ENCODE data around the gene FETUB.

Gene FETUB

DNA sequence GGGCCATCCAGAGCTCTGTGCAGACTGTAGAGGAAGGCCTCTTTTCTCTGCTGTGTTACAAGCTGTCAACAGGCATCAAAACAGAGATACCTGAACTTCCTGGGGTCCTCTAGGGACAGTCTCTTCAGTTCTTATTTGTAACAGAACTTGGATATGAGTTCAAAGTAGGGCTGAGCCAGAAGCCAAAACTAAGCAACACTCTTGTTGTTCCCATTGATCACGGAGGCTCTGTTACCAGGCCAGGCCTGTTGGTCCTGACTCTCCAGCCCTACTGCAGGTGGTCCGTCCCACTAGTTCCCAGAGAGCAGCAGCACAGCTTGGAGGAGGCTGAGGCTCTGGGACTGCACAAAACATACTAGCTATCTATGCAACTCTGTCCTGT lies 40.4 kb upstream of the FETUB start:
- no peak for DNase-seq (ENCODE audit: low read depth, low spot score)
- H3K36me3 ChIP-seq (ENCODE audit: control insufficient read depth, insufficient read depth, low read length): no peaks in the 10 kb centered on the region
- WGBS (ENCODE audit: insufficient coverage, insufficient read length): no CpG with 5 or more reads among the region's 2 CpGs
- H3K4me3 ChIP-seq (ENCODE audit: low read length): no peak overlapping the region
- H3K27ac ChIP-seq (ENCODE audit: low read length): no peak overlapping the region
- H3K4me1 ChIP-seq (ENCODE audit: control insufficient read depth, insufficient read depth, low read length): peaks cover 1% of the 10 kb centered on the region; the same call in 1 of the 2 replicates
- H3K27me3 ChIP-seq (ENCODE audit: control insufficient read depth, insufficient read depth, low read length): no peaks in the 10 kb centered on the region
- H3K9me3 ChIP-seq (ENCODE audit: control insufficient read depth, insufficient read depth, low read length): no peaks in the 10 kb centered on the region

DNA sequence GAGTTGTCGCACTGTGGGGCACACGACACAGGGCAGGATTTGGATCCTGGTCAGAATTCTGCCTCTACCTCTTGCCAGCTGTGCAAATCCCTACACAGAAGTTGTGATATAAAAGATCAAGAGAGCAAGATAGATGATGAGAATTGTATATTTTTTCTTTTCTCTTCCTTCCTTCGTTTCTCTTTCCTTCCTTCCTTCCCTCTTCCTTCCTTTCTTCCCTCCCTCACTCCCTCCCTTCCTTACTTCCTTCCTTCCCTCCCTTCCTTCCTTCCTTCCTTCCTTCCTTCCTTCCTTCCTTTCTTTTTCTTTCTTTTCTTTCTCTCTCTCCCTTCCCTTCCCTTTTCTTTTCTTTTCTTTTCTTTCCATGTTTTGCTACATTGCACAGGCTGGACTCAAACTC lies 39.3 kb upstream of the FETUB start:
- Histone ChIP-seq H3K4me1 (ENCODE audit: control insufficient read depth, insufficient read depth, low read length) (peaks cover 1% of the 10 kb centered on the region; the same call in 1 of the 2 replicates), H3K9me3 (ENCODE audit: control insufficient read depth, insufficient read depth, low read length) (no peaks in the 10 kb centered on the region), H3K36me3 (ENCODE audit: control insufficient read depth, insufficient read depth, low read length) (no peaks in the 10 kb centered on the region), H3K27ac (ENCODE audit: low read length) (no peak overlapping the region), H3K4me3 (ENCODE audit: low read length) (no peak overlapping the region), H3K27me3 (ENCODE audit: control insufficient read depth, insufficient read depth, low read length) (no peaks in the 10 kb centered on the region)
- no peak for DNase-seq (ENCODE audit: low read depth, low spot score)
- no CpG with 5 or more reads among the region's 3 CpGs for WGBS (ENCODE audit: insufficient coverage, insufficient read length)

DNA sequence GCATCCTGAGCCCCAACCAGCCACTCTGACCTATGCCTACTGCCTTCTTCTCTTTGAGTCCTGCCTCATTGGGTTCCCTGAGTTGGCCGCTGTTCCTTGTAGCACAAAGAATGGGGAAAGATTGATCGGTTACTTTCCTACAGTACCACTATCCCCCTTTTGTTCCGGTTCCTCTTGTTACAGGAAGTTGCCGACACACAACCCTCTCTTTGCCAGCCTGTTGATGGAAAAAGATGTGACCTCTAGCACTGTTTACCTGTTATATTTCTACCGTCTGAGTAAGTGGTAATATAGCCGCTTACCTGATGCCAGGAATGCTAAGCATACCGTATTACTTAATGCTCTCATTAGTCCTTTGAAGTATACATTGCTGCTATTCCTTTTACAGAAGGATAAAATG lies 37.0 kb upstream of the FETUB start:
- Histone ChIP-seq H3K4me1 (ENCODE audit: control insufficient read depth, insufficient read depth, low read length) (no peaks in the 10 kb centered on the region), H3K27me3 (ENCODE audit: control insufficient read depth, insufficient read depth, low read length) (no peaks in the 10 kb centered on the region), H3K9me3 (ENCODE audit: control insufficient read depth, insufficient read depth, low read length) (no peaks in the 10 kb centered on the region), H3K4me3 (ENCODE audit: low read length) (no peak overlapping the region), H3K36me3 (ENCODE audit: control insufficient read depth, insufficient read depth, low read length) (no peaks in the 10 kb centered on the region), H3K27ac (ENCODE audit: low read length) (no peak overlapping the region)
- DNase-seq (ENCODE audit: low read depth, low spot score): no peak
- no CpG with 5 or more reads among the region's 7 CpGs for WGBS (ENCODE audit: insufficient coverage, insufficient read length)

DNA sequence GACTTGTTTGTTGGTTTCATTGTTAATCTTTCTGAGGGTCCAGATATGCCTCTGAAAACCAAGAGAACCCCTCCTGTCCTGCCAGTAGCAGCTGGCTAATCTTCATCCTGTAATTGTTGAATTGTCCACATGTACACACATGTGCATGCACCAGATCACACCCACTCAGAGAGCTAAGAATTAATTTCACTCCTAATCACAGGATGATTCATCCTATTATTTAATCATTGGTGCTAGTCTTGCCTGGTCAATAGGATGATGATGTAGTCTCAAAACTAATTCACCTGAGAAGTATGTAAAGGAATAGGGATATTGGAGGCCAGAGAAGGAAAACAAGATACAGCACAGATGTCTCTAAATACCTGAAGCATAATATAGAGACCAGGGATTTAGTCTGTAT lies 35.1 kb upstream of the FETUB start:
- Histone ChIP-seq H3K4me3 (ENCODE audit: low read length) (no peak overlapping the region), H3K9me3 (ENCODE audit: control insufficient read depth, insufficient read depth, low read length) (no peaks in the 10 kb centered on the region), H3K36me3 (ENCODE audit: control insufficient read depth, insufficient read depth, low read length) (no peaks in the 10 kb centered on the region), H3K27ac (ENCODE audit: low read length) (no peak overlapping the region), H3K4me1 (ENCODE audit: control insufficient read depth, insufficient read depth, low read length) (no peaks in the 10 kb centered on the region), H3K27me3 (ENCODE audit: control insufficient read depth, insufficient read depth, low read length) (no peaks in the 10 kb centered on the region)
- no peak for DNase-seq (ENCODE audit: low read depth, low spot score)

DNA sequence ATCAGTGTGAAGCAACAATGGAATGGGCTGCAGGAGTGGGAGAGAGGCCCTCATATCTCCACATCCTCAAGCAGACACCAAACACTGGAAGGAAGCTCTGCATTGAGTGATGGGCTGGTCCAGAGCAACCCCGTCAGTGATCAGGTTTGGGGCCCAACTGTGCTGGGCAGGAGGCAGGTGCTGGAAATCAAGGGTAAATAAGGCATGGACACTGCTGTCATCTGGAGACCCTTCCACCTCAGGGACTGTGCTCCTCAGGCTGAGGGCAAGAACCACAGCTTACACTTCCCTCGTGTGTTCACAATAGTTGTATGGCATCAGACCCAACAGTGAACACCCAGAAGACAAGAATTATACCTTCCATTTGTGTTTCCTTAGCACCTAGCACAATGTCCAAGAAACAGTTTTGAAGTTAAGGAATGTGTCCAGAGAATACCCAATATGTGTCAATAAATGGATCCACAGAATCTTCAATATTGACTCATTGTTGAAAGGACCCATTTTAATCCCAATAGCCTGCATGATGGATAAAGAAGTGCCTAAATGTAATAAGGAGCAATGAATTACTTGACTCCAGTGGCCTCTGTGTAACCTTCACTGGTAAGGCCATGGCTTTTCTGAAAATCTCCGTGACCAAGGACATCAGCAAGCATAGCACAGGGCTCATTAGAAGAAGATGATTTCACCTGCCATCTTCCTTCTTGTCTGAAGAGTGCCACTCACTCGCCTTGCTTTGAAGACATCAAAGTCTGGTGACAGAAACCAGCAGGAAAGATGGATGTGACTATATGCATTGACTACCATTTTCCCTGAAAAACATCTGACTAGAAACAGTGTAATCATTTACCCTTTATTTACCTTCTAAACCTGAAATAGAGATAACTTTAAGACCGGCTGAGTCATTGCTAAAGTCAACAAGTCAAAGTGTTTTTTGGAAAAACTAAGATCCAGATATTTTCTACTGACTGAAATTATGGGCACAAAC lies 34.3 kb upstream of the FETUB start:
- Histone ChIP-seq H3K9me3 (ENCODE audit: control insufficient read depth, insufficient read depth, low read length) (no peaks in the 10 kb centered on the region), H3K27me3 (ENCODE audit: control insufficient read depth, insufficient read depth, low read length) (no peaks in the 10 kb centered on the region), H3K4me3 (ENCODE audit: low read length) (no peak overlapping the region), H3K36me3 (ENCODE audit: control insufficient read depth, insufficient read depth, low read length) (no peaks in the 10 kb centered on the region), H3K27ac (ENCODE audit: low read length) (no peak overlapping the region), H3K4me1 (ENCODE audit: control insufficient read depth, insufficient read depth, low read length) (no peaks in the 10 kb centered on the region)
- DNase-seq (ENCODE audit: low read depth, low spot score): no peak
- WGBS (ENCODE audit: insufficient coverage, insufficient read length): no CpG with 5 or more reads among the region's 5 CpGs

DNA sequence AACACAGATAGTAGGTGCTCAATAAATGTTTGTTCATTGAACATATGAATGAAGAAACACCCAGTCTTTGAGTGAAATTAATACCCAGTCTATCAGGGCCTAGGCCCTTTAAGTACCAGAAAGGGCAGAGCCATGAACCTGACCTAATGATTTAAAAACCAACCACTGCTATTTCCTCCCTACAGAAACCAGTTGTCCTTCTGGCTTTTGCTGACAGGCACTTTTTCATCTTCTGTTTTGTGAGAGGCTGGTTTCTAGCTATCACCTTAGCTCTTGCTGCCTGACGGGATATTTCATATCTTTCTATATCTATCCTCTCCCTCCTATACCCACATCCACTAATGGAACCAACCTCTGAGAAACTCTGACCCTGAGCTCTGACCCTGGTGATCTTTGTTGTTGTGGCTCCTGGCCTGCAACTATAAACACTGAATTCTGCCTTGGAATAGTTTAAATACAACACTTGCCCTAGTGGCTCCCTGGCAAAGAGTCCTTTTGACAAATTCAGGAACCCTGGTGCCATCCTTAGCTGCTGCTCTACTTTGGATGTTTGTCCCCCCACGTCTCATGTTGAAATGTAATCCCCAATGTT lies 31.5 kb upstream of the FETUB start:
- no CpG with 5 or more reads among the region's 2 CpGs for WGBS (ENCODE audit: insufficient coverage, insufficient read length)
- H3K27ac ChIP-seq (ENCODE audit: low read length): no peak overlapping the region
- no peaks in the 10 kb centered on the region for H3K9me3 ChIP-seq (ENCODE audit: control insufficient read depth, insufficient read depth, low read length)
- H3K4me1 ChIP-seq (ENCODE audit: control insufficient read depth, insufficient read depth, low read length): no peaks in the 10 kb centered on the region
- no peak for DNase-seq (ENCODE audit: low read depth, low spot score)
- H3K36me3 ChIP-seq (ENCODE audit: control insufficient read depth, insufficient read depth, low read length): no peaks in the 10 kb centered on the region
- no peaks in the 10 kb centered on the region for H3K27me3 ChIP-seq (ENCODE audit: control insufficient read depth, insufficient read depth, low read length)
- no peak overlapping the region for H3K4me3 ChIP-seq (ENCODE audit: low read length)

DNA sequence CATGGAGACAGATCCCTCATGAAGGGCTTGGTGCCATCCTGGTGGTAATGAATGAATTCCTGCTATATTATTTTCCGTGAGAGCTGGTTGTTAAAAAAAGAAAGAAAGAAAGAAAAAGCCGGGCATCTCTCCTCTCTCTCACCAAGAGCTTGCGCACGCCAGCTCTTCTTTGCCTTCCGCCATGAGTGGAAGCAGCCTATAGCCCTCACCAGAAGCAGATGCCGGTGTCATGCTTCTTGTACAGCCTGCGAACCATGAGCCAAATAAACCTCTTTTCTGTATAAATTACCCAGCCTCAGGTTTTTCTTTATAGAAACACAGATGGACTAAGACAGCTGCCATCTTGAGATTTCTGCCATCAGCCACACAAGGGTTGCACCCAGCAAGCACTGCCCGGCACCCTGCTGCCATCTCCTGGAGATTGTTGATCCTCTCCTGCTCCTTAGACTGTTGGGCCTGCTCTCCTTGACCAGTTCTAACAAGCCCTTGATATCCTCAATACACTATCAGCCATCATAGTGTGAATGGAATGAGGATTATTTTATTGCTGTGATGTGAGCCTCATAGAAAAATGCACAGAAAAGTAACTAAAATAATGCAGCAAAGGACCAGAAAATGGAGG lies 30.8 kb upstream of the FETUB start:
- H3K4me1 ChIP-seq (ENCODE audit: control insufficient read depth, insufficient read depth, low read length): no peaks in the 10 kb centered on the region
- H3K27me3 ChIP-seq (ENCODE audit: control insufficient read depth, insufficient read depth, low read length): no peaks in the 10 kb centered on the region
- no peak overlapping the region for H3K27ac ChIP-seq (ENCODE audit: low read length)
- DNase-seq (ENCODE audit: low read depth, low spot score): no peak
- WGBS (ENCODE audit: insufficient coverage, insufficient read length): no CpG with 5 or more reads among the region's 8 CpGs
- H3K4me3 ChIP-seq (ENCODE audit: low read length): no peak overlapping the region
- no peaks in the 10 kb centered on the region for H3K9me3 ChIP-seq (ENCODE audit: control insufficient read depth, insufficient read depth, low read length)
- no peaks in the 10 kb centered on the region for H3K36me3 ChIP-seq (ENCODE audit: control insufficient read depth, insufficient read depth, low read length)

DNA sequence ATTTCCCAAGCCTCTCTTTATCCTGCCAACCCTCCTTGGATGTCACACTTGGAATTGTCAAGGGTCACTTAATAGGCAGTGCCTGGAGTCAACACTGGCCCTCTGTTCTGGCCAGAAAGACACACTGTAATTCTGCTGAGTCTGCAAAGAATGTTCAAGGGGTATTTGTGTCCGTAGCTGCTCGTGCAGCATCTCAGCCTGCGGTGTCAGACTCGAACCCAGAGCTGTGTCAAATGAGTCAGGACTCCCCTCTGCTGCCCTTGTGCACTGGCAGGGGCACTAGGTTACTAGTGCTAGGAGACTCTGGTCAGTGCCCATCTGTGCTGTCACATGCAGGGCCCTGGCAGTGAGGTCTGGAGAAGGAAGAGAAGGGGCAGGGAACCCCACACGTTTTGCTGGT lies 28.1 kb upstream of the FETUB start:
- peaks cover 2% of the 10 kb centered on the region; the same call in 1 of the 2 replicates for H3K4me1 ChIP-seq (ENCODE audit: control insufficient read depth, insufficient read depth, low read length)
- no peak overlapping the region for H3K27ac ChIP-seq (ENCODE audit: low read length)
- no peak for DNase-seq (ENCODE audit: low read depth, low spot score)
- H3K9me3 ChIP-seq (ENCODE audit: control insufficient read depth, insufficient read depth, low read length): no peaks in the 10 kb centered on the region
- no peak overlapping the region for H3K4me3 ChIP-seq (ENCODE audit: low read length)
- no peaks in the 10 kb centered on the region for H3K36me3 ChIP-seq (ENCODE audit: control insufficient read depth, insufficient read depth, low read length)
- H3K27me3 ChIP-seq (ENCODE audit: control insufficient read depth, insufficient read depth, low read length): no peaks in the 10 kb centered on the region
- no CpG with 5 or more reads among the region's 5 CpGs for WGBS (ENCODE audit: insufficient coverage, insufficient read length)

DNA sequence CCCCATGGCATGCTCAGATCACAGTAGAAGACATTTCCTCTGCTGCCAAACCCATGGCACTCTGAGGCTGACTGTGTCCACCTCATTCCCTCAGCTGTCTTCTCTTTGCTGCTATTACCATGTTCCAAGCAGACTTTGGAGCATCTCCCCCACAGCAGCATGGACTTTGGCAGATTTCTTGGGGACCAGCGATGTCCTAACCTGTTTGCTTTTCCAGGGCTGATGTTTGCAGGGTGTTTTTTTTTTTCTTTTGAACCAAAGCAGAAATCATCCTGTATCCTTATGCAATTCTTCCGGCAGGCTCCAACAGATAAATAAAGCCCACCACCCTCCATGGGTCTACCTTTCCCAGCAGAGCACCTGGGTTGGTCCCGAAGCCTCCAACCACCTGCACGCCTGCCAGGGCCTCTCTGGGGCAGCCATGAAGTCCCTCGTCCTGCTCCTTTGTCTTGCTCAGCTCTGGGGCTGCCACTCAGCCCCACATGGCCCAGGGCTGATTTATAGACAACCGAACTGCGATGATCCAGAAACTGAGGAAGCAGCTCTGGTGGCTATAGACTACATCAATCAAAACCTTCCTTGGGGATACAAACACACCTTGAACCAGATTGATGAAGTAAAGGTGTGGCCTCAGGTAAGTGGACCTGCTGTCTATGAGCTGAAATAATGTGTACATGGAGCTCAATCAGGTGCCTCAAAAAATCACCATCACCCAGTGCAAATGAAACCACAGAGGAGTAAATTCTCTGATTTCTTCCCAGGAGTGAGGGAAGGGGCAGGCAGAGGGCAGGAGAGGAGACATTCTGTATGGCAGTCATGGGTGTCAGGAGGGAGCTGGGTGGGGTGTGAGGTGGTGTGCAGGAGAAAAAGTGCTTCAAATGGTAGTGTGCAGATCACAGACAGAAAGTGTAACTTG lies 27.2 kb upstream of the FETUB start, which contains the start of gene AHSG:
AHSG (plus strand) TSS at position 340 of the 916 bp plus-strand sequence; CDS start at position 422, 82 bp downstream.
- Histone ChIP-seq H3K27ac (ENCODE audit: low read length) (no peak within 1 kb of the TSS), H3K27me3 (ENCODE audit: control insufficient read depth, insufficient read depth, low read length) (no peaks in the 10 kb centered on the region), H3K4me3 (ENCODE audit: low read length) (no peak within 1 kb of the TSS; the same call in 1 of the 2 replicates), H3K4me1 (ENCODE audit: control insufficient read depth, insufficient read depth, low read length) (peaks cover 6% of the 10 kb centered on the region; the same call in 1 of the 2 replicates), H3K36me3 (ENCODE audit: control insufficient read depth, insufficient read depth, low read length) (no peaks in the 10 kb centered on the region), H3K9me3 (ENCODE audit: control insufficient read depth, insufficient read depth, low read length) (no peaks in the 10 kb centered on the region)
- whole genome bisulfite sequencing (ENCODE audit: insufficient coverage, insufficient read length): no CpG with 5 or more reads among the region's 7 CpGs
- no peak for DNase-seq (ENCODE audit: low read depth, low spot score)
